ENCODE measurements around the gene TEX11.
"Not testable (repeated sequence)": the region's sequence is repeated elsewhere in the genome, so short reads cannot be mapped to it uniquely, and the experiment has no call there.

DNA sequence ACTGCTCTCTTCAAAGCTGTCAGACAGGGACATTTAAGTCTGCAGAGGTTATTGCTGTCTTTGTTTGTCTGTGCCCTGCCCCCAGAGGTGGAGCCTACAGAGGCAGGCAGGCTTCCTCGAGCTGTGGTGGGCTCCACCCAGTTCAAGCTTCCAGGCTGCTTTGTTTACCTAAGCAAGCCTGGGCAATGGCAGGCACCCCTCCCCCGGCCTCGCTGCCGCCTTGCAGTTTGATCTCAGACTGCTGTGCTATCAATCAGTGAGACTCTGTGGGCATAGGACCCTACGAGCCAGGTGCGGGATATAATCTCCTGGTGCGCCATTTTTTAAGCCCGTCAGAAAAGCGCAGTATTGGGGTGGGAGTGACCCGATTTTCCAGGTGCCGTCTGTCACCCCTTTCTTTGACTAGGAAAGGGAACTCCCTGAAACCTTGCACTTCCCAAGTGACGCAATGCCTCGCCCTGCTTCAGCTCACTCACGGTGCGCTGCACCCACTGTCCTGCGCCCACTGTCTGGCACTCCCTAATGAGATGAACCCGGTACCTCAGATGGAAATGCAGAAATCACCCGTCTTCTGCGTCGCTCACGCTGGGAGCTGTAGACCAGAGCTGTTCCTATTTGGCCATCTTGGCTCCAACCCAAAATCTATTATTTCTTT lies 338.5 kb downstream of the TEX11 start:
- not testable (repeated sequence) for TF ChIP-seq POLR2AphosphoS5 (IDR thresholded peaks at IDR 0.05); CTCF (IDR thresholded peaks at IDR 0.05); EP300 (IDR thresholded peaks at IDR 0.05); POLR2A (IDR thresholded peaks at IDR 0.05; ENCODE audit: low read depth)

Data from esophagus muscularis mucosa (tissue), 4 donors.